ENCODE data around the gene CADM1.

The CADM1 gene

DNA sequence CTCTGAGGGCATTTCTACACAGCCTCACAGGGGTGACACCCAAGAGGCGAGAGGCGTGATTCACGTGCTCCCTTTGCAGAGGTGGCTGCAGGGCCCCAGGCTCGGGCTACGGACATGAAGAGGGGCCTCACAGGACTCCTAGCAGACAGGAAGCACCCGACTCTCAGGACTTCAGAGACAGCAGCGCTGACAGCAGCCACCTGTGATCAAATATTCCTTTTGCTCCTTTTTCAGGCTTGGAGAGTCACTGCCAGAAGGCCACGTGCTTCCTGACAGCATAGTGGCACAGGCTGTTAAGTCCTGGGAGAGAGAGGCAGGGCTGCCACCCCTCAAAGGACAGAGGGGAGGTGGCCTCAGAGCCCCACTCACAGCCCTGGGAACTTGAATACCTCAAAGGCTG, 348.9 kb downstream of the CADM1 start:
- no peak overlapping the region for H3K4me3 ChIP-seq (ENCODE audit: severe bottlenecking)
- TF ChIP-seq, protein P1, sequence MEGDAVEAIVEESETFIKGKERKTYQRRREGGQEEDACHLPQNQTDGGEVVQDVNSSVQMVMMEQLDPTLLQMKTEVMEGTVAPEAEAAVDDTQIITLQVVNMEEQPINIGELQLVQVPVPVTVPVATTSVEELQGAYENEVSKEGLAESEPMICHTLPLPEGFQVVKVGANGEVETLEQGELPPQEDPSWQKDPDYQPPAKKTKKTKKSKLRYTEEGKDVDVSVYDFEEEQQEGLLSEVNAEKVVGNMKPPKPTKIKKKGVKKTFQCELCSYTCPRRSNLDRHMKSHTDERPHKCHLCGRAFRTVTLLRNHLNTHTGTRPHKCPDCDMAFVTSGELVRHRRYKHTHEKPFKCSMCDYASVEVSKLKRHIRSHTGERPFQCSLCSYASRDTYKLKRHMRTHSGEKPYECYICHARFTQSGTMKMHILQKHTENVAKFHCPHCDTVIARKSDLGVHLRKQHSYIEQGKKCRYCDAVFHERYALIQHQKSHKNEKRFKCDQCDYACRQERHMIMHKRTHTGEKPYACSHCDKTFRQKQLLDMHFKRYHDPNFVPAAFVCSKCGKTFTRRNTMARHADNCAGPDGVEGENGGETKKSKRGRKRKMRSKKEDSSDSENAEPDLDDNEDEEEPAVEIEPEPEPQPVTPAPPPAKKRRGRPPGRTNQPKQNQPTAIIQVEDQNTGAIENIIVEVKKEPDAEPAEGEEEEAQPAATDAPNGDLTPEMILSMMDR (IDR thresholded peaks at IDR 0.05; ENCODE audit: poor library complexity, severe bottlenecking): no peak
- no peaks in the 10 kb centered on the region for H3K36me3 ChIP-seq (ENCODE audit: low read depth)
- DNase-seq (ENCODE audit: low spot score): no peak
- H3K9me3 ChIP-seq (ENCODE audit: severe bottlenecking): no peaks in the 10 kb centered on the region
- peaks cover 11% of the 10 kb centered on the region for H3K4me1 ChIP-seq (ENCODE audit: insufficient read depth, poor library complexity, severe bottlenecking)
- H3K27ac ChIP-seq (ENCODE audit: poor library complexity, severe bottlenecking): no peak overlapping the region
- no peaks in the 10 kb centered on the region for H3K27me3 ChIP-seq (ENCODE audit: insufficient read depth, poor library complexity, severe bottlenecking)
- ATAC-seq (ENCODE audit: low read depth): no peak

GRCh38 chr11:115154355-115154736, 349.9 kb downstream of the CADM1 start:
- H3K36me3 ChIP-seq (ENCODE audit: low read depth): no peaks in the 10 kb centered on the region
- no peaks in the 10 kb centered on the region for H3K9me3 ChIP-seq (ENCODE audit: severe bottlenecking)
- no peak for ATAC-seq (ENCODE audit: low read depth)
- peaks cover 11% of the 10 kb centered on the region for H3K4me1 ChIP-seq (ENCODE audit: insufficient read depth, poor library complexity, severe bottlenecking)
- TF ChIP-seq, protein P1 (IDR thresholded peaks at IDR 0.05; ENCODE audit: poor library complexity, severe bottlenecking): no peak
- H3K27ac ChIP-seq (ENCODE audit: poor library complexity, severe bottlenecking): no peak overlapping the region
- H3K4me3 ChIP-seq (ENCODE audit: severe bottlenecking): no peak overlapping the region
- H3K27me3 ChIP-seq (ENCODE audit: insufficient read depth, poor library complexity, severe bottlenecking): no peaks in the 10 kb centered on the region
- DNase-seq (ENCODE audit: low spot score): no peak

- no peak for DNase-seq (ENCODE audit: low spot score)
- ATAC-seq (ENCODE audit: low read depth): no peak
- no peaks in the 10 kb centered on the region for H3K9me3 ChIP-seq (ENCODE audit: severe bottlenecking)
- no peak overlapping the region for H3K4me3 ChIP-seq (ENCODE audit: severe bottlenecking)
- H3K36me3 ChIP-seq (ENCODE audit: low read depth): no peaks in the 10 kb centered on the region
- no peaks in the 10 kb centered on the region for H3K27me3 ChIP-seq (ENCODE audit: insufficient read depth, poor library complexity, severe bottlenecking)
- peaks cover 11% of the 10 kb centered on the region for H3K4me1 ChIP-seq (ENCODE audit: insufficient read depth, poor library complexity, severe bottlenecking)
- TF ChIP-seq, protein P1 (IDR thresholded peaks at IDR 0.05; ENCODE audit: poor library complexity, severe bottlenecking): no peak
- H3K27ac ChIP-seq (ENCODE audit: poor library complexity, severe bottlenecking): no peak overlapping the region
Measured at GRCh38 chr11:115153731-115154354, 350.4 kb downstream of the CADM1 start.

DNA sequence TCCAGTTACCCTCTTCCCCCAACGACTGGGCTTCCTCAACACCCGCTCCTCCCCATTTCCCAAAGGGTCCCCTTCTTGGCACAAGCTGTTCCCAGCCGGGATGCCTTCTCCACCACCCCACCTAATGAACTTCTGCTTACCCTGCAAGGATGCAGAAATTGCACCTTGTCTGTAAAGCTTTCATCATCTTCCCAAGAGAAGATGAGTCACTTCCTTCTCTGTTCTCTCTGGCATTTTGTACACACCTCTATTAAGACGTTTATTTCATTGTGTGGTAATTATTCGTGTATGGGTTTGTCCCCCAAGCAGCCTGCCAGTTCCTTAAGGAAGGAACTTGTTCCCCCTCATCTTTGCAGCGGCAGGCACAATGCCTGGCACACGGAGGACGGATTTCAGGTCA, 351.1 kb downstream of the CADM1 start:
- Histone ChIP-seq H3K4me3 (ENCODE audit: severe bottlenecking) (no peak overlapping the region), H3K27ac (ENCODE audit: poor library complexity, severe bottlenecking) (no peak overlapping the region), H3K36me3 (ENCODE audit: low read depth) (no peaks in the 10 kb centered on the region), H3K27me3 (ENCODE audit: insufficient read depth, poor library complexity, severe bottlenecking) (no peaks in the 10 kb centered on the region), H3K4me1 (ENCODE audit: insufficient read depth, poor library complexity, severe bottlenecking) (peaks cover 11% of the 10 kb centered on the region), H3K9me3 (ENCODE audit: severe bottlenecking) (no peaks in the 10 kb centered on the region)
- ATAC-seq (ENCODE audit: low read depth) (peak; percentile 76), DNase-seq (ENCODE audit: low spot score) (no peak)
- TF ChIP-seq, protein P1 (IDR thresholded peaks at IDR 0.05; ENCODE audit: poor library complexity, severe bottlenecking): no peak

DNA sequence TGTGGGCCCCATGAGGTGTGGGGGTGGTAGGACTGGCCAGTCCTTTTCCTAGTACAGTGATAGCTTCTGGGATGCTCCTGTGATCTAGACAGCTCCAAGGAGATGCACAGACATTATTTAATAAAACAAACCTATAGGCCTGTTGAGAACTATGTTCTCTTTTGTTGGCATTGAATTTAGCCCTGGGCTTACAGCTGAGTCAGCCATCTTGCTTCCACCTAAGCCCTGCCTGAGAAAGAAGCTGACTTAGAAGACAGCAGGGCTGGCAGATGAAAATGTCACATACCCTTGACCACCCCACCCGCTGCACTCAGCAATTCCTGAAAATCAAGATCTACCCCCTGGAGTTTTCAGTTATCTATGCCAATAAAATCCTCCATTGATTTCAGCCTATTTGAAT, 353.2 kb downstream of the CADM1 start:
- no peak overlapping the region for H3K27ac ChIP-seq (ENCODE audit: poor library complexity, severe bottlenecking)
- H3K9me3 ChIP-seq (ENCODE audit: severe bottlenecking): no peaks in the 10 kb centered on the region
- no peak for ATAC-seq (ENCODE audit: low read depth)

More for the DNA sequence above, 353.2 kb downstream of the CADM1 start:
- Histone ChIP-seq H3K4me3 (ENCODE audit: severe bottlenecking) (no peak overlapping the region), H3K4me1 (ENCODE audit: insufficient read depth, poor library complexity, severe bottlenecking) (peaks cover 11% of the 10 kb centered on the region), H3K27me3 (ENCODE audit: insufficient read depth, poor library complexity, severe bottlenecking) (no peaks in the 10 kb centered on the region), H3K36me3 (ENCODE audit: low read depth) (no peaks in the 10 kb centered on the region)
- TF ChIP-seq, protein P1 (IDR thresholded peaks at IDR 0.05; ENCODE audit: poor library complexity, severe bottlenecking): no peak
- DNase-seq (ENCODE audit: low spot score): no peak

Measured in RWPE2 (cell line).